HEK293 (cell line): ENCODE data around the gene TMEM63A.

Experiments
- CTCF ChIA-PET: fragments of 350-600 bp; formaldehyde crosslinking; extraction: SDS; loops from one replicate; lab custom pipeline; 2021; ENCODE audit warnings: antibody characterized with exemption; lab: Yijun Ruan, JAX
- POLR2A ChIA-PET: fragments of 300-600 bp; formaldehyde crosslinking; extraction: SDS; loops from one replicate; lab custom pipeline; 2020; ENCODE audit warnings: antibody characterized with exemption, inconsistent platforms; lab: Yijun Ruan, JAX
- H3K27ac ChIP-seq: fragments of 200-500 bp; sonication (Bioruptor generic); 2 replicates; pipeline ENCODE4 v1.5.1; 2014; ENCODE audit warnings: low read depth, low read length, control low read depth, inconsistent platforms; ENCODE audit errors: extremely low read depth
- H3K36me3 ChIP-seq, 2 experiments: fragments of 200-500 bp in 1 of 2; sonication (Bioruptor generic) in 1 of 2; 1 replicate in 1 of 2; 2 replicates in 1 of 2; pipeline ENCODE4 v1.5.1; 2014 to 2017; ENCODE audit warnings: inconsistent platforms in 2 of 2, low read length in 2 of 2; ENCODE audit not compliant: control insufficient read depth in 2 of 2, insufficient read depth in 1 of 2
- H3K4me1 ChIP-seq: fragments of 200-500 bp; sonication (Bioruptor generic); 2 replicates; pipeline ENCODE4 v1.5.1; 2014; ENCODE audit warnings: mild to moderate bottlenecking, low read length, inconsistent platforms; ENCODE audit not compliant: control insufficient read depth, insufficient read depth
- H3K4me3 ChIP-seq: 2 replicates; pipeline ENCODE4 v1.5.1; 2011; ENCODE audit warnings: low read depth, mild to moderate bottlenecking, control low read depth, low read length, moderate library complexity
- H3K9me3 ChIP-seq: fragments of 200-500 bp; sonication (Bioruptor generic); 2 replicates; pipeline ENCODE4 v1.5.1; 2014; ENCODE audit warnings: low read depth, low read length, inconsistent platforms; ENCODE audit not compliant: control insufficient read depth, insufficient read depth
- BCL11A ChIP-seq: fragments of 450-650 bp; formaldehyde crosslinking; IDR thresholded peaks from 2 replicates; pipeline ENCODE4 v1.5.1; 2016; ENCODE audit warnings: low read depth, missing biosample characterization, missing genetic modification characterization
- FEZF1 ChIP-seq: fragments of 450-650 bp; formaldehyde crosslinking; IDR thresholded peaks from 2 replicates; pipeline ENCODE4 v1.5.1; 2016; ENCODE audit warnings: missing biosample characterization, missing genetic modification characterization
- KLF7 ChIP-seq: fragments of 450-650 bp; formaldehyde crosslinking; IDR thresholded peaks from 2 replicates; pipeline ENCODE4 v1.5.1; 2016; ENCODE audit warnings: missing biosample characterization, missing genetic modification characterization, borderline replicate concordance
- SP2 ChIP-seq: fragments of 450-650 bp; formaldehyde crosslinking; IDR thresholded peaks from 2 replicates; pipeline ENCODE4 v1.5.1; 2016; ENCODE audit warnings: missing biosample characterization, missing genetic modification characterization
- ZFHX2 ChIP-seq: fragments of 450-650 bp; formaldehyde crosslinking; conservative IDR thresholded peaks from 2 replicates; pipeline ENCODE4 v1.5.1; 2016; ENCODE audit warnings: missing biosample characterization, missing genetic modification characterization
- ZIC2 ChIP-seq: fragments of 450-650 bp; formaldehyde crosslinking; IDR thresholded peaks from 2 replicates; pipeline ENCODE4 v1.5.1; 2016; ENCODE audit warnings: missing biosample characterization, missing genetic modification characterization
- ZNF121 ChIP-seq: fragments of 450-650 bp; formaldehyde crosslinking; IDR thresholded peaks from 2 replicates; pipeline ENCODE4 v1.5.1; 2016; ENCODE audit warnings: missing biosample characterization, missing genetic modification characterization
- ZNF16 ChIP-seq: fragments of 450-650 bp; formaldehyde crosslinking; IDR thresholded peaks from 2 replicates; pipeline ENCODE4 v1.5.1; 2016; ENCODE audit warnings: low read depth, missing biosample characterization, missing genetic modification characterization
- ZNF37A ChIP-seq: fragments of 450-650 bp; IDR thresholded peaks from 2 replicates; pipeline ENCODE4 v1.5.1; 2018; ENCODE audit warnings: missing biosample characterization, missing genetic modification characterization
- ZNF555 ChIP-seq: fragments of 450-650 bp; formaldehyde crosslinking; conservative IDR thresholded peaks from 2 replicates; pipeline ENCODE4 v1.5.1; 2017; ENCODE audit warnings: missing biosample characterization, mild to moderate bottlenecking, missing genetic modification characterization, inconsistent platforms
- ZNF571 ChIP-seq: fragments of 450-650 bp; formaldehyde crosslinking; IDR thresholded peaks from 2 replicates; pipeline ENCODE4 v1.5.0; 2017; ENCODE audit warnings: missing biosample characterization, missing genetic modification characterization
- ZNF792 ChIP-seq: fragments of 450-650 bp; formaldehyde crosslinking; IDR thresholded peaks from 2 replicates; pipeline ENCODE4 v1.5.1; 2016; ENCODE audit warnings: missing biosample characterization, missing genetic modification characterization
- TF ChIP-seq, protein P1 (sequence below): fragments of 450-650 bp; formaldehyde crosslinking; IDR thresholded peaks from 2 replicates; pipeline ENCODE4 v1.5.1; 2016; ENCODE audit warnings: missing biosample characterization, missing genetic modification characterization

TMEM63A gene

DNA sequence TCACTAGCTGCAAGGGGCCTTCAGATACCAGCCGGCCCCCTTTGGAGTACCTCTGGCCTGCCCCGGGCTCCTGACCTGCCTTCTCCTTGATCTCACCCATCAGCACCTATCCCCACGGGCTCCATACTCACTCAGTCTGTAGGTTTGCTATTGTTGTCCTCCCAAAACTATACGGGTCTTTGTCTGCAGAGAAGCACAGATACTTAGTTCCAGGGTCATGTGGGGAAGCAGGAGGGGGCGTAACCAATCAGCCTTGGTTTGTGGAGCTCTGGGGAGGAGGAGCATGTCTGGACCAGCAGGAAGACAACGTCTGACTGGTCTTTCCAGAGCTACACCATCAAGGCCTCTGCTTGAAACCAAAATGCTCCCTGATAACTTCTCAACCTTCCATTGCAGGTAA is 15.2 kb downstream of the TMEM63A start:
- Histone ChIP-seq H3K36me3 (peaks cover 8 to 73% of the 10 kb centered on the region in 2 experiments; a peak in 2 of 3 replicates), H3K4me3 (no peak overlapping the region), H3K9me3 (no peaks in the 10 kb centered on the region), H3K27ac (no peak overlapping the region), H3K4me1 (peaks cover 14% of the 10 kb centered on the region)
- ChIA-PET CTCF (interaction anchor here (0.6 to 1.4 kb wide), 4 partner anchors 11 to 712 kb away, joined by 3 to 4 read pairs (median 3); partner anchors contain the start of gene TMEM63A), POLR2A (interaction anchor here (0.9 to 1.5 kb wide), 2 partner anchors 16 to 89 kb away, joined by 3 to 4 read pairs; partner anchors contain the start of gene SRP9)
- TF ChIP-seq SP2 (tag by site-specific recombination) (0 out of 2 replicates have a peak, but pooled peaks have one; percentile 8), ZNF555 (tag by site-specific recombination) (no peak)

DNA sequence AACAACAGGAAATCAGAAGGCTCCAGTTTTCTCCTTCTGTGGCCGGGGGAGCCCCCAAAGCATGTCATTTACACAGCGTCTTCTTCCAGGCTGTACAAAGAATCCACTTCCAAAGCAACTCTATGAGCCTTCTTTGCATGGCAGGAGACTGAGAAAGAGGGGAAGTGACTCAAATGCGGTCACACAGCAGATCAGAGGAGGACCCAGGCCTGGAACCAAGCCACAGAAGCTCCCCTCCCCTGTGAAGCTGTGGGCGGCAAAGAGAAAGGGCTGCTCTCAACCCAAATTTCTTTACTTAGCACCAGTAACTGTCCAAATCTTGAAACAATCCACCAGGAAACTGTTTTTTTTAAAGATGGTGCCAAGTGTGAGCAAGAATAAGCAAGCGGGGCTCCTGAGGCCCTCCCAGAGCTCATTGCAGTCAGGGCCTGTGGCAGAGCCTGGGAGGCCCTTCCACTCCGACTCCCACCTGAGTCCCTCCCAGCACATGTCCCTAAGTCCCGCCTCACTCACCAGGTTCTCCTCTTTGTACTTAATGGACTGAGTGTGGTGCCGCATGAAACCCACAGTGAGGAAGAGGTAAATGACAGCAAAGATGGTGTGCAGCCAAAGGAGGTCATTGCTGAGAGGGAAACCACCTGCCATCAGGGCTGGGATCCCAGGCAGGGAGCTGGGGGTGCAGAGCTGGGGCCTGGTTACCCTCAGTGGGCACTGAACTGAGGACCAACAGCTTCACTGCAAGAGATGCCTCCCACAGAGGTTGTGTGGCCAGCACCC is 15.9 kb downstream of the TMEM63A start:
- H3K9me3 ChIP-seq: no peaks in the 10 kb centered on the region
- TF ChIP-seq BCL11A (tag by site-specific recombination): no peak
- TF ChIP-seq ZIC2: peak; percentile 81
- TF ChIP-seq ZFHX2 (tag by site-specific recombination): peak; percentile 45
- ChIA-PET POLR2A (interaction anchor here (0.9 to 1.5 kb wide), 2 partner anchors 17 to 89 kb away, joined by 3 to 4 read pairs; partner anchors contain the start of gene SRP9), CTCF (interaction anchor here (0.6 to 1.4 kb wide), 4 partner anchors 12 to 712 kb away, joined by 3 to 4 read pairs (median 3); partner anchors contain the start of gene TMEM63A)
- H3K27ac ChIP-seq: no peak overlapping the region
- H3K36me3 ChIP-seq: peaks cover 8 to 75% of the 10 kb centered on the region in 2 experiments; a peak in 2 of 3 replicates
- H3K4me1 ChIP-seq: peaks cover 7% of the 10 kb centered on the region
- H3K4me3 ChIP-seq: no peak overlapping the region

DNA sequence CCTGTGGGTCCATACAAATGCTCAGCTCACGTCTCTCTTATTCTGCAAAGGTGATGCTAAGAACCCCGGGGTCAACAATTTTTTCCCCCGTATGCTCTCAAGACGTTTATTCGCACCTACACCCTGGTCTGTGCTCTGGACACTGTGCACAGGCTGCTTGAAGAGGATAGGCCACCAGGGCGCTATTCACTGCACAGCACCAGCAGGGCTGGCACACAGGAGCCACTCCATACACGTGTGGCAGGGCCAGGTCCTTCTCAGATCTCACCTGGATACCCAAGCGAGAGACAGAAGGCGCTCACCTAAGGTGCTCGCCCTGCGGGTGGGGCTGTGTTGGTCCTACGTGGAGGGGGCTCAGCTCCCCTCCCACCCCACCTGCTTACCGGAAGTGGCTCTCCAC is 16.7 kb downstream of the TMEM63A start:
- H3K4me3 ChIP-seq: no peak overlapping the region
- no peaks in the 10 kb centered on the region for H3K9me3 ChIP-seq
- ChIA-PET POLR2A (interaction anchor here (0.7 kb wide), 1 partner anchor 1142 kb away, joined by 3 read pairs; no protein-coding TSS in a partner anchor), CTCF (interaction anchor here (1.1 kb wide), 1 partner anchor 12 kb away, joined by 4 read pairs; no protein-coding TSS in a partner anchor)
- no peak overlapping the region for H3K27ac ChIP-seq
- H3K36me3 ChIP-seq: peaks cover 8 to 75% of the 10 kb centered on the region in 2 experiments; a peak in 2 of 3 replicates
- H3K4me1 ChIP-seq: 0 out of 2 replicates have a peak, but pooled peaks cover 3% of the 10 kb centered on the region
- TF ChIP-seq ZNF37A: no peak
- TF ChIP-seq ZNF571 (tag by site-specific recombination): no peak
- no peak for TF ChIP-seq ZNF792 (tag by site-specific recombination)
- TF ChIP-seq ZNF16 (tag by site-specific recombination): no peak
- TF ChIP-seq KLF7 (tag by site-specific recombination): no peak

DNA sequence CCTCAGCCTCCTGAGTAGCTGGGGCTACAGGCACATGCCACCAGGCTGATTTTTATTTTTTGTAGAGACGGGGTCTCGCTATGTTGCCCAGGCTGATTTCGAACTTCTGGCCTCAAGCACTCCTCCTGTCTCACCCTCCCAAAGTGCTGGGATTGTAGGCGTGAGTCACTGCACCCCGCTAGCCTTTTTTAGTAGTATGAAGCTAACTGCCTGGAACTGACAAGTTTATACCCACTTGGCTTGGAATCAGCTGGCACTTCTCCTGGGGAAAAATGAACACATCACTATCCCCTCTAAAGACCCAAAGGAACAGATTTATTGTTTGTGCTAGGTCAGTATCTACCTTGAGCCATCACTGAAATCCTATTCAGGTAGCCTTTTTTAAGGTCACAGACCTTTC is 19.0 kb downstream of the TMEM63A start:
- ChIA-PET CTCF (no interaction called here), POLR2A (no interaction called here)
- Histone ChIP-seq H3K4me3 (no peak overlapping the region), H3K4me1 (0 out of 2 replicates have a peak, but pooled peaks cover 3% of the 10 kb centered on the region), H3K27ac (no peak overlapping the region), H3K9me3 (no peaks in the 10 kb centered on the region), H3K36me3 (peaks cover 7 to 74% of the 10 kb centered on the region in 2 experiments; a peak in 2 of 3 replicates)
- TF ChIP-seq FEZF1 (tag by site-specific recombination) (peak; percentile 48; the same call in 1 of the 2 replicates), ZNF121 (tag by site-specific recombination) (peak; percentile 67; the same call in 1 of the 2 replicates)
- TF ChIP-seq, protein P1, sequence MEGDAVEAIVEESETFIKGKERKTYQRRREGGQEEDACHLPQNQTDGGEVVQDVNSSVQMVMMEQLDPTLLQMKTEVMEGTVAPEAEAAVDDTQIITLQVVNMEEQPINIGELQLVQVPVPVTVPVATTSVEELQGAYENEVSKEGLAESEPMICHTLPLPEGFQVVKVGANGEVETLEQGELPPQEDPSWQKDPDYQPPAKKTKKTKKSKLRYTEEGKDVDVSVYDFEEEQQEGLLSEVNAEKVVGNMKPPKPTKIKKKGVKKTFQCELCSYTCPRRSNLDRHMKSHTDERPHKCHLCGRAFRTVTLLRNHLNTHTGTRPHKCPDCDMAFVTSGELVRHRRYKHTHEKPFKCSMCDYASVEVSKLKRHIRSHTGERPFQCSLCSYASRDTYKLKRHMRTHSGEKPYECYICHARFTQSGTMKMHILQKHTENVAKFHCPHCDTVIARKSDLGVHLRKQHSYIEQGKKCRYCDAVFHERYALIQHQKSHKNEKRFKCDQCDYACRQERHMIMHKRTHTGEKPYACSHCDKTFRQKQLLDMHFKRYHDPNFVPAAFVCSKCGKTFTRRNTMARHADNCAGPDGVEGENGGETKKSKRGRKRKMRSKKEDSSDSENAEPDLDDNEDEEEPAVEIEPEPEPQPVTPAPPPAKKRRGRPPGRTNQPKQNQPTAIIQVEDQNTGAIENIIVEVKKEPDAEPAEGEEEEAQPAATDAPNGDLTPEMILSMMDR (tag by site-specific recombination): no peak
